Upper lobe of left lung (tissue), 6 donors: ENCODE measurements around the gene ZNF581. TPM values are rescaled to one million over a fixed set of nuclear protein-coding genes. Genes with fewer than 3 reads are reported as not detected.

Source experiments
- ATAC-seq, 2 donors: fragments of 200-7000 bp; cut with Tn5 transposase; one replicate each; pipeline ENCODE4 v1.9.1; 2022; ENCODE audit warnings: mild to moderate bottlenecking in 2 of 2, moderate library complexity in 2 of 2; ENCODE audit not compliant: low FRiP score in 2 of 2
- DNase-seq, 2 donors: peaks; one replicate each; pipeline ENCODE4 v3.0.0-alpha.2; 2019 to 2020
- H3K27ac ChIP-seq, 4 donors: fragments of 200-600 bp; sonication (generic); one replicate each; pipeline ENCODE4 v1.5.1; 2016 to 2019
- H3K27me3 ChIP-seq, 4 donors: fragments of 200-600 bp; sonication (generic); one replicate each; pipeline ENCODE4 v1.5.1; 2017 to 2019
- H3K36me3 ChIP-seq, 4 donors: fragments of 200-600 bp; sonication (generic); one replicate each; pipeline ENCODE4 v1.5.1; 2016 to 2019
- H3K4me1 ChIP-seq, 4 donors: fragments of 200-600 bp; sonication (generic); one replicate each; pipeline ENCODE4 v1.5.1; 2018 to 2019
- H3K4me3 ChIP-seq, 4 donors: fragments of 200-600 bp; sonication (generic); one replicate each; pipeline ENCODE4 v1.5.1; 2017 to 2019; ENCODE audit warnings: mild to moderate bottlenecking in 2 of 4, moderate library complexity in 1 of 4
- H3K9me3 ChIP-seq, 4 donors: fragments of 200-600 bp; sonication (generic); one replicate each; pipeline ENCODE4 v1.5.1; 2018 to 2019
- CTCF ChIP-seq, 6 experiments: fragments of 450-650 bp in 4 of 6; fragments of 200-600 bp in 2 of 6; sonication (generic) in 2 of 6; IDR thresholded peaks; one replicate each; pipeline ENCODE4 v1.5.1; 2016 to 2019; ENCODE audit warnings: antibody characterized with exemption in 6 of 6
- EP300 ChIP-seq, 4 donors: sonication (generic); formaldehyde crosslinking; IDR thresholded peaks; one replicate each; pipeline ENCODE4 v1.5.1; 2017; ENCODE audit warnings: antibody characterized with exemption in 4 of 4, control low read depth in 2 of 4
- POLR2A ChIP-seq, 4 donors: fragments of 450-650 bp; IDR thresholded peaks; one replicate each; pipeline ENCODE4 v1.5.1; 2016 to 2017; ENCODE audit warnings: antibody characterized with exemption in 4 of 4, mild to moderate bottlenecking in 2 of 4
- POLR2AphosphoS5 ChIP-seq, 2 donors: sonication (generic); formaldehyde crosslinking; IDR thresholded peaks; one replicate each; pipeline ENCODE4 v1.5.1; 2017; ENCODE audit warnings: antibody characterized with exemption in 2 of 2
- WGBS, 2 donors: methylation state at CpG; one replicate each; pipeline ENCODE4 v1.1.5; 2017 to 2018; 5-methylcytosine and 5-hydroxymethylcytosine counted together
- total RNA-seq, 6 donors: library from RNA; depleted of rRNA in 4 of 6; stranded (reverse); fragments of >200 nt in 4 of 6; gene quantifications; one replicate each; pipeline versions ENCODE4 v1.1.0 to v1.2.1, GENCODE V29; 2016 to 2021
- donor health status: DM: no; HTN: no; CAD: no; lungs with moderate emphysema.
- donor health status: DM: no; HTN: yes; CAD: no; lungs with severe emphysema.

The ZNF581 gene
- 10 to 100 TPM; 15.6 to 38.8 (median 21.9) TPM for total RNA-seq

GRCh38 chr19:55643003-55643886 lies at the start of gene ZNF581:
Gene ZNF581 (plus strand): TSS chr19:55643649. CDS start chr19:55644572, 923 bp downstream.
- Histone ChIP-seq H3K4me3 (peak within 1 kb of the TSS; percentile 74 to 96 (median 86)), H3K9me3 (no peaks in the 10 kb centered on the region), H3K27me3 (no peaks in the 10 kb centered on the region), H3K36me3 (peaks cover 5 to 13% (median 11%) of the 10 kb centered on the region in 4 donors), H3K27ac (peak within 1 kb of the TSS; percentile 77 to 94 (median 91)), H3K4me1 (peaks cover 58 to 81% (median 60%) of the 10 kb centered on the region in 4 donors)
- ATAC-seq = peak; percentile 73 to 78
- TF ChIP-seq EP300 (IDR thresholded peaks at IDR 0.05) (peak in 1 of 4 donors; percentile 18), POLR2AphosphoS5 (IDR thresholded peaks at IDR 0.05) (peak; percentile 43 to 58), CTCF (IDR thresholded peaks at IDR 0.05) (peak in 1 of 6 experiments; percentile 24), POLR2A (IDR thresholded peaks at IDR 0.05) (no peak)
- peak; percentile 73 to 95 for DNase-seq
- WGBS, 2 donors = 2 to 3% methylated on average over 43 to 44 of the region's 56 CpGs

- TF ChIP-seq EP300 (IDR thresholded peaks at IDR 0.05) = no peak
- Histone ChIP-seq H3K4me3 (no peak overlapping the region), H3K36me3 (peaks cover 3 to 46% (median 29%) of the 10 kb centered on the region in 4 donors), H3K4me1 (peaks cover 5 to 8% (median 6%) of the 10 kb centered on the region in 4 donors), H3K27me3 (no peaks in the 10 kb centered on the region), H3K27ac (no peak overlapping the region), H3K9me3 (no peaks in the 10 kb centered on the region)
- no peak for DNase-seq
- ATAC-seq = no peak
- WGBS, 2 donors = 84 to 87% methylated on average over 3 to 4 of the region's 4 CpGs
These were observed 48.4 kb upstream of the ZNF581 start for GRCh38 chr19:55594996-55595545.

- H3K4me3 ChIP-seq = no peak overlapping the region
- peaks cover 11 to 17% (median 13%) of the 10 kb centered on the region in 4 donors for H3K4me1 ChIP-seq
- no peaks in the 10 kb centered on the region for H3K9me3 ChIP-seq
- TF ChIP-seq POLR2A (IDR thresholded peaks at IDR 0.05) = no peak
- TF ChIP-seq EP300 (IDR thresholded peaks at IDR 0.05) = no peak
- TF ChIP-seq POLR2AphosphoS5 (IDR thresholded peaks at IDR 0.05) = no peak
- no peak for TF ChIP-seq CTCF (IDR thresholded peaks at IDR 0.05)
- ATAC-seq (no peak), DNase-seq (no peak)
- H3K27me3 ChIP-seq = no peaks in the 10 kb centered on the region
- no peak overlapping the region for H3K27ac ChIP-seq
- H3K36me3 ChIP-seq = peaks cover 3 to 46% (median 29%) of the 10 kb centered on the region in 4 donors
- WGBS, 2 donors = 89 to 93% methylated on average over 3 of the region's 3 CpGs
These were observed 47.1 kb upstream of the ZNF581 start for GRCh38 chr19:55596304-55596703.

- Histone ChIP-seq H3K4me3 (no peak overlapping the region), H3K36me3 (peaks cover 0 to 44% (median 24%) of the 10 kb centered on the region in 4 donors), H3K9me3 (no peaks in the 10 kb centered on the region), H3K27me3 (no peaks in the 10 kb centered on the region), H3K4me1 (peaks cover 14 to 28% (median 14%) of the 10 kb centered on the region in 4 donors), H3K27ac (no peak overlapping the region)
- ATAC-seq (no peak), DNase-seq (peak in 1 of 2 donors; percentile 89)
- WGBS, 2 donors = 97 to 98% methylated on average over 28 to 30 of the region's 30 CpGs
- TF ChIP-seq POLR2A (IDR thresholded peaks at IDR 0.05) (no peak), POLR2AphosphoS5 (IDR thresholded peaks at IDR 0.05) (no peak), EP300 (IDR thresholded peaks at IDR 0.05) (no peak), CTCF (IDR thresholded peaks at IDR 0.05) (no peak)
These were observed 45.9 kb upstream of the ZNF581 start for GRCh38 chr19:55597501-55597921.

GRCh38 chr19:55598034-55598433 lies 45.4 kb upstream of the ZNF581 start:
- no peaks in the 10 kb centered on the region for H3K27me3 ChIP-seq
- ATAC-seq = no peak
- H3K9me3 ChIP-seq = no peaks in the 10 kb centered on the region
- H3K4me3 ChIP-seq = no peak overlapping the region
- peaks cover 0 to 45% (median 22%) of the 10 kb centered on the region in 4 donors for H3K36me3 ChIP-seq
- no peak for DNase-seq
- TF ChIP-seq EP300 (IDR thresholded peaks at IDR 0.05) = no peak
- TF ChIP-seq POLR2A (IDR thresholded peaks at IDR 0.05) = no peak
- no peak for TF ChIP-seq POLR2AphosphoS5 (IDR thresholded peaks at IDR 0.05)
- no peak for TF ChIP-seq CTCF (IDR thresholded peaks at IDR 0.05)
- H3K4me1 ChIP-seq = peaks cover 14 to 29% (median 14%) of the 10 kb centered on the region in 4 donors
- H3K27ac ChIP-seq = peak overlapping the region in 1 of 4 donors; percentile 99
- WGBS, 2 donors = 83 to 89% methylated on average over 9 of the region's 9 CpGs
